ENCODE measurements around the gene TBATA.

TBATA gene

GRCh38 chr10:70778267-70778924 lies 6.8 kb downstream of the TBATA start:
- DNase-seq (ENCODE audit: low read depth, low spot score): no peak
- H3K9me3 ChIP-seq (ENCODE audit: low read depth, low read length): no peaks in the 10 kb centered on the region
- 0 out of 2 replicates have a peak overlapping the region, but pooled peaks have one; percentile 22 for H3K4me3 ChIP-seq
- TF ChIP-seq FOXP2 (optimal IDR thresholded peaks at IDR 0.05; ENCODE audit: control extremely low read depth, extremely low read length, insufficient read depth): no peak
- no peak for TF ChIP-seq EZH2 (IDR thresholded peaks at IDR 0.05)
- TF ChIP-seq POLR2AphosphoS5 (IDR thresholded peaks at IDR 0.05; ENCODE audit: borderline replicate concordance, low read depth, low read length): no peak
- H3K27ac ChIP-seq: no peak overlapping the region
- no peak overlapping the region for H3K9ac ChIP-seq (ENCODE audit: insufficient read length)
- no peaks in the 10 kb centered on the region for H3K36me3 ChIP-seq (ENCODE audit: insufficient read depth, low read length)

GRCh38 chr10:70777063-70777875 lies 7.9 kb downstream of the TBATA start:
- no peak for DNase-seq (ENCODE audit: low read depth, low spot score)
- Histone ChIP-seq H3K27ac (no peak overlapping the region), H3K9ac (ENCODE audit: insufficient read length) (no peak overlapping the region), H3K36me3 (ENCODE audit: insufficient read depth, low read length) (no peaks in the 10 kb centered on the region), H3K4me3 (no peak overlapping the region), H3K9me3 (ENCODE audit: low read depth, low read length) (no peaks in the 10 kb centered on the region)
- no peak for TF ChIP-seq POLR2AphosphoS5 (IDR thresholded peaks at IDR 0.05; ENCODE audit: borderline replicate concordance, low read depth, low read length)
- TF ChIP-seq FOXP2 (optimal IDR thresholded peaks at IDR 0.05; ENCODE audit: control extremely low read depth, extremely low read length, insufficient read depth): no peak
- TF ChIP-seq EZH2 (IDR thresholded peaks at IDR 0.05): no peak

- Histone ChIP-seq H3K36me3 (ENCODE audit: insufficient read depth, low read length) (no peaks in the 10 kb centered on the region), H3K4me3 (no peak overlapping the region), H3K27ac (no peak overlapping the region), H3K9me3 (ENCODE audit: low read depth, low read length) (no peaks in the 10 kb centered on the region), H3K9ac (ENCODE audit: insufficient read length) (no peak overlapping the region)
- TF ChIP-seq FOXP2 (optimal IDR thresholded peaks at IDR 0.05; ENCODE audit: control extremely low read depth, extremely low read length, insufficient read depth): no peak
- no peak for TF ChIP-seq POLR2AphosphoS5 (IDR thresholded peaks at IDR 0.05; ENCODE audit: borderline replicate concordance, low read depth, low read length)
- TF ChIP-seq EZH2 (IDR thresholded peaks at IDR 0.05): no peak
- DNase-seq (ENCODE audit: low read depth, low spot score): no peak
Measured at GRCh38 chr10:70776455-70777005, 8.6 kb downstream of the TBATA start.

GRCh38 chr10:70775679-70776454 lies 9.3 kb downstream of the TBATA start:
- Histone ChIP-seq H3K4me3 (no peak overlapping the region), H3K9ac (ENCODE audit: insufficient read length) (no peak overlapping the region), H3K9me3 (ENCODE audit: low read depth, low read length) (no peaks in the 10 kb centered on the region), H3K27ac (no peak overlapping the region), H3K36me3 (ENCODE audit: insufficient read depth, low read length) (no peaks in the 10 kb centered on the region)
- DNase-seq (ENCODE audit: low read depth, low spot score): no peak
- TF ChIP-seq EZH2 (IDR thresholded peaks at IDR 0.05) (no peak), FOXP2 (optimal IDR thresholded peaks at IDR 0.05; ENCODE audit: control extremely low read depth, extremely low read length, insufficient read depth) (no peak), POLR2AphosphoS5 (IDR thresholded peaks at IDR 0.05; ENCODE audit: borderline replicate concordance, low read depth, low read length) (no peak)

- Histone ChIP-seq H3K36me3 (ENCODE audit: insufficient read depth, low read length) (no peaks in the 10 kb centered on the region), H3K9ac (ENCODE audit: insufficient read length) (no peak overlapping the region), H3K4me3 (no peak overlapping the region), H3K27ac (no peak overlapping the region), H3K9me3 (ENCODE audit: low read depth, low read length) (no peaks in the 10 kb centered on the region)
- DNase-seq (ENCODE audit: low read depth, low spot score): no peak
- no peak for TF ChIP-seq EZH2 (IDR thresholded peaks at IDR 0.05)
- TF ChIP-seq POLR2AphosphoS5 (IDR thresholded peaks at IDR 0.05; ENCODE audit: borderline replicate concordance, low read depth, low read length): no peak
- no peak for TF ChIP-seq FOXP2 (optimal IDR thresholded peaks at IDR 0.05; ENCODE audit: control extremely low read depth, extremely low read length, insufficient read depth)
Measured at GRCh38 chr10:70774810-70775678, 10.1 kb downstream of the TBATA start.

- Histone ChIP-seq H3K36me3 (ENCODE audit: insufficient read depth, low read length) (no peaks in the 10 kb centered on the region), H3K9me3 (ENCODE audit: low read depth, low read length) (no peaks in the 10 kb centered on the region), H3K9ac (ENCODE audit: insufficient read length) (no peak overlapping the region), H3K4me3 (no peak overlapping the region), H3K27ac (no peak overlapping the region)
- DNase-seq (ENCODE audit: low read depth, low spot score): no peak
- TF ChIP-seq FOXP2 (optimal IDR thresholded peaks at IDR 0.05; ENCODE audit: control extremely low read depth, extremely low read length, insufficient read depth): no peak
- no peak for TF ChIP-seq POLR2AphosphoS5 (IDR thresholded peaks at IDR 0.05; ENCODE audit: borderline replicate concordance, low read depth, low read length)
- no peak for TF ChIP-seq EZH2 (IDR thresholded peaks at IDR 0.05)
Measured at GRCh38 chr10:70773965-70774809, 11.0 kb downstream of the TBATA start.

- no peak overlapping the region for H3K27ac ChIP-seq
- no peak overlapping the region for H3K9ac ChIP-seq (ENCODE audit: insufficient read length)
- TF ChIP-seq POLR2AphosphoS5 (IDR thresholded peaks at IDR 0.05; ENCODE audit: borderline replicate concordance, low read depth, low read length): no peak
- TF ChIP-seq EZH2 (IDR thresholded peaks at IDR 0.05): no peak
- no peak for TF ChIP-seq FOXP2 (optimal IDR thresholded peaks at IDR 0.05; ENCODE audit: control extremely low read depth, extremely low read length, insufficient read depth)
- no peaks in the 10 kb centered on the region for H3K36me3 ChIP-seq (ENCODE audit: insufficient read depth, low read length)
- no peak for DNase-seq (ENCODE audit: low read depth, low spot score)
- no peak overlapping the region for H3K4me3 ChIP-seq
- H3K9me3 ChIP-seq (ENCODE audit: low read depth, low read length): no peaks in the 10 kb centered on the region
Measured at GRCh38 chr10:70773461-70773860, 11.7 kb downstream of the TBATA start.
